Naive thymus-derived CD4-positive, alpha-beta T cell (primary cell): ENCODE data around the gene IPO9. TPM values are rescaled to one million over a fixed set of nuclear protein-coding genes. Genes with fewer than 3 reads are reported as not detected.
A peak's percentile ranks its signal among the peaks of the same experiment; 100 is the strongest.

ENCODE experiments used
- ATAC-seq: fragments of 150-1000 bp; cut with Tn5 transposase; 2 replicates; pipeline ENCODE4 v1.10.0; 2021; ENCODE audit warnings: mild to moderate bottlenecking, moderate library complexity
- CTCF ChIA-PET: fragments of 350-600 bp; sonication (Branson Sonifier 250); formaldehyde crosslinking; loops from one replicate; lab custom pipeline; 2021; ENCODE audit warnings: antibody characterized with exemption; lab: Charles Lee
- POLR2A ChIA-PET: fragments of 350-600 bp; sonication (Branson Sonifier 250); formaldehyde crosslinking; loops from one replicate; lab custom pipeline; 2021; ENCODE audit warnings: antibody characterized with exemption, inconsistent platforms; lab: Charles Lee
- DNase-seq, 9 donors: peaks; one replicate each; pipeline versions ENCODE4 v3.0.0 to v3.0.0-alpha.2; 2020 to 2022; ENCODE audit warnings: mixed read lengths in 1 of 9
- H3K27ac ChIP-seq: one replicate; pipeline ENCODE4 v1.7.0; 2013; ENCODE audit warnings: mild to moderate bottlenecking, low read depth, low read length, moderate library complexity
- H3K27me3 ChIP-seq, 2 donors: one replicate each; pipeline ENCODE4 v1.7.0; 2013; ENCODE audit warnings: low read length in 2 of 2, mild to moderate bottlenecking in 2 of 2, moderate library complexity in 2 of 2; ENCODE audit not compliant: control insufficient read depth in 2 of 2, insufficient read depth in 2 of 2
- H3K36me3 ChIP-seq, 3 experiments: 1 replicate in 2 of 3; 2 replicates in 1 of 3; pipeline ENCODE4 v1.7.0; 2013; ENCODE audit warnings: low read length in 3 of 3, mild to moderate bottlenecking in 3 of 3, moderate library complexity in 1 of 3; ENCODE audit not compliant: insufficient read depth in 3 of 3, control insufficient read depth in 2 of 3
- H3K4me1 ChIP-seq, 2 donors: one replicate each; pipeline ENCODE4 v1.7.0; 2013; ENCODE audit warnings: low read length in 2 of 2, mild to moderate bottlenecking in 2 of 2, moderate library complexity in 1 of 2; ENCODE audit not compliant: control insufficient read depth in 2 of 2, insufficient read depth in 2 of 2
- H3K4me3 ChIP-seq: 2 replicates; pipeline ENCODE4 v1.7.0; 2013; ENCODE audit warnings: mild to moderate bottlenecking, low read length
- H3K9me3 ChIP-seq, 3 experiments: 1 replicate in 2 of 3; 2 replicates in 1 of 3; pipeline ENCODE4 v1.7.0; 2013; ENCODE audit warnings: low read length in 3 of 3; ENCODE audit not compliant: control insufficient read depth in 2 of 3
- H3K27ac Mint-ChIP-seq, 9 donors: one replicate each; pipeline ENCODE4 v1.8.0; 2020 to 2022; ENCODE audit warnings: mixed read lengths in 9 of 9, mild to moderate bottlenecking in 8 of 9, moderate library complexity in 5 of 9, inconsistent platforms in 2 of 9
- H3K27me3 Mint-ChIP-seq, 5 donors: one replicate each; pipeline ENCODE4 v1.8.0; 2021 to 2022; ENCODE audit warnings: mixed read lengths in 5 of 5, mild to moderate bottlenecking in 1 of 5
- H3K36me3 Mint-ChIP-seq, 5 donors: one replicate each; pipeline ENCODE4 v1.8.0; 2020 to 2022; ENCODE audit warnings: mixed read lengths in 5 of 5, mild to moderate bottlenecking in 3 of 5, inconsistent platforms in 1 of 5
- H3K4me1 Mint-ChIP-seq, 7 donors: one replicate each; pipeline ENCODE4 v1.8.0; 2020 to 2022; ENCODE audit warnings: mixed read lengths in 7 of 7, mild to moderate bottlenecking in 3 of 7, inconsistent platforms in 1 of 7
- H3K4me3 Mint-ChIP-seq, 10 donors: one replicate each; pipeline ENCODE4 v1.8.0; 2020 to 2022; ENCODE audit warnings: mild to moderate bottlenecking in 10 of 10, mixed read lengths in 10 of 10, moderate library complexity in 6 of 10, inconsistent platforms in 2 of 10
- H3K9me3 Mint-ChIP-seq, 11 donors: one replicate each; pipeline ENCODE4 v1.8.0; 2020 to 2022; ENCODE audit warnings: mixed read lengths in 11 of 11, mild to moderate bottlenecking in 4 of 11, inconsistent platforms in 1 of 11, moderate library complexity in 1 of 11
- intact Hi-C, 2 donors: fragments of 100-400 bp; cut with micrococcal nuclease; formaldehyde crosslinking; loops; one replicate each; pipeline ENCODE4 v1.15.1; 2023
- polyA plus RNA-seq, 2 donors: library from polyadenylated mRNA; unstranded; fragments of 300-500 nt; fragmentation: Illumina TruSeq; gene quantifications; one replicate each; pipeline ENCODE4 v1.2.3, GENCODE V29; 2021
- total RNA-seq, 6 experiments: library from RNA in 5 of 6; stranded (reverse) in 5 of 6; gene quantifications; 1 replicate in 5 of 6; 2 replicates in 1 of 6; pipeline ENCODE4 v1.2.3 and lab custom pipeline; 2021 to 2026

The IPO9 gene
- total and polyA plus RNA-seq, 7 experiments from 2014 or later, result 20.8 to 55.3 (median 29.8) TPM

- peaks cover 0 to 13% of the 10 kb centered on the region in 2 donors for H3K4me1 ChIP-seq
- H3K4me3 ChIP-seq, result no peak overlapping the region
- intact Hi-C loops, result no loop called here
- DNase-seq (no peak), ATAC-seq (no peak)
- ChIA-PET CTCF (interaction anchor here (1.9 kb wide), 1 partner anchor 80 kb away, joined by 11 read pairs; no protein-coding TSS in a partner anchor), POLR2A (no interaction called here)
- Mint-ChIP-seq H3K27me3 (peaks cover 30 to 48% (median 36%) of the 10 kb centered on the region in 5 donors), H3K9me3 (peaks cover 0 to 8% (median 0%) of the 10 kb centered on the region in 11 donors), H3K4me3 (no peak overlapping the region), H3K4me1 (peaks cover 5 to 24% (median 15%) of the 10 kb centered on the region in 7 donors), H3K27ac (no peak overlapping the region), H3K36me3 (no peaks in the 10 kb centered on the region)
- H3K27ac ChIP-seq, result no peak overlapping the region
- H3K9me3 ChIP-seq, result no peaks in the 10 kb centered on the region
- peaks cover 0 to 6% of the 10 kb centered on the region in 2 donors for H3K27me3 ChIP-seq
- no peaks in the 10 kb centered on the region for H3K36me3 ChIP-seq
Measured at GRCh38 chr1:201892211-201892610, 63.3 kb downstream of the IPO9 start.

- Mint-ChIP-seq H3K4me1 (peaks cover 5 to 19% (median 12%) of the 10 kb centered on the region in 7 donors), H3K27ac (no peak overlapping the region), H3K9me3 (peaks cover 0 to 6% (median 0%) of the 10 kb centered on the region in 11 donors), H3K27me3 (peaks cover 25 to 40% (median 30%) of the 10 kb centered on the region in 5 donors), H3K4me3 (no peak overlapping the region), H3K36me3 (no peaks in the 10 kb centered on the region)
- Histone ChIP-seq H3K9me3 (no peaks in the 10 kb centered on the region), H3K4me3 (no peak overlapping the region), H3K4me1 (peaks cover 0 to 13% of the 10 kb centered on the region in 2 donors), H3K27me3 (no peaks in the 10 kb centered on the region), H3K27ac (no peak overlapping the region), H3K36me3 (no peaks in the 10 kb centered on the region)
- DNase-seq, result no peak
- ATAC-seq, result no peak
- CTCF ChIA-PET, result interaction anchor here (1.3 to 1.8 kb wide), 2 partner anchors 9 to 80 kb away, joined by 6 to 7 read pairs; no protein-coding TSS in a partner anchor
- intact Hi-C loops, result no loop called here
- POLR2A ChIA-PET, result no interaction called here
Measured at GRCh38 chr1:201893431-201893830, 64.5 kb downstream of the IPO9 start.

- peaks cover 20 to 37% (median 30%) of the 10 kb centered on the region in 5 donors for H3K27me3 Mint-ChIP-seq
- no peaks in the 10 kb centered on the region for H3K36me3 ChIP-seq
- H3K9me3 ChIP-seq, result no peaks in the 10 kb centered on the region
- intact Hi-C loops, result no loop called here
- peaks cover 0 to 8% of the 10 kb centered on the region in 2 donors for H3K4me1 ChIP-seq
- no peaks in the 10 kb centered on the region for H3K36me3 Mint-ChIP-seq
- H3K27ac Mint-ChIP-seq, result no peak overlapping the region
- no peak overlapping the region for H3K4me3 Mint-ChIP-seq
- DNase-seq (no peak), ATAC-seq (no peak)
- ChIA-PET POLR2A (interaction anchor here (0.6 kb wide), 1 partner anchor 30 kb away, joined by 3 read pairs; no protein-coding TSS in a partner anchor), CTCF (interaction anchor here (1.3 to 2.2 kb wide), 5 partner anchors 8 to 87 kb away, joined by 3 to 12 read pairs (median 6); no protein-coding TSS in a partner anchor)
- H3K27ac ChIP-seq, result no peak overlapping the region
- H3K4me3 ChIP-seq, result no peak overlapping the region
- H3K9me3 Mint-ChIP-seq, result peaks cover 0 to 6% (median 0%) of the 10 kb centered on the region in 11 donors
- peaks cover 3 to 18% (median 9%) of the 10 kb centered on the region in 7 donors for H3K4me1 Mint-ChIP-seq
- no peaks in the 10 kb centered on the region for H3K27me3 ChIP-seq
Measured at GRCh38 chr1:201894343-201895119, 65.6 kb downstream of the IPO9 start.

- Mint-ChIP-seq H3K4me1 (peaks cover 0 to 16% (median 6%) of the 10 kb centered on the region in 7 donors), H3K27ac (no peak overlapping the region), H3K27me3 (peaks cover 18 to 38% (median 32%) of the 10 kb centered on the region in 5 donors), H3K9me3 (peaks cover 0 to 4% (median 0%) of the 10 kb centered on the region in 11 donors), H3K4me3 (no peak overlapping the region), H3K36me3 (no peaks in the 10 kb centered on the region)
- DNase-seq, result no peak
- Histone ChIP-seq H3K27me3 (no peaks in the 10 kb centered on the region), H3K9me3 (no peaks in the 10 kb centered on the region), H3K4me3 (no peak overlapping the region), H3K4me1 (peaks cover 0 to 8% of the 10 kb centered on the region in 2 donors), H3K27ac (no peak overlapping the region), H3K36me3 (no peaks in the 10 kb centered on the region)
- CTCF ChIA-PET, result interaction anchor here (1.0 to 2.2 kb wide), 11 partner anchors 8 to 240 kb away, joined by 3 to 21 read pairs (median 4); no protein-coding TSS in a partner anchor
- POLR2A ChIA-PET, result no interaction called here
- no peak for ATAC-seq
- intact Hi-C loops, result no loop called here
Measured at GRCh38 chr1:201895120-201895665, 66.2 kb downstream of the IPO9 start.

- Mint-ChIP-seq H3K27me3 (peaks cover 12 to 34% (median 25%) of the 10 kb centered on the region in 5 donors), H3K9me3 (peaks cover 0 to 4% (median 0%) of the 10 kb centered on the region in 11 donors), H3K4me3 (peak overlapping the region in 9 of 10 donors; percentile 5 to 73 (median 60)), H3K27ac (peak overlapping the region in 7 of 9 donors; percentile 10 to 86 (median 59)), H3K4me1 (peaks cover 0 to 16% (median 6%) of the 10 kb centered on the region in 7 donors), H3K36me3 (no peaks in the 10 kb centered on the region)
- POLR2A ChIA-PET, result interaction anchor here (0.6 to 0.7 kb wide), 3 partner anchors 58 to 66 kb away, joined by 3 to 10 read pairs (median 3); partner anchors contain the start of gene TIMM17A
- H3K4me1 ChIP-seq, result peaks cover 0 to 8% of the 10 kb centered on the region in 2 donors
- DNase-seq (peak; percentile 54 to 86 (median 73)), ATAC-seq (peak; percentile 93)
- H3K36me3 ChIP-seq, result no peaks in the 10 kb centered on the region
- no peaks in the 10 kb centered on the region for H3K27me3 ChIP-seq
- no peak overlapping the region for H3K4me3 ChIP-seq
- CTCF ChIA-PET, result interaction anchor here (0.7 to 2.2 kb wide), 14 partner anchors 9 to 239 kb away, joined by 3 to 21 read pairs (median 4); partner anchors contain the start of gene TIMM17A
- intact Hi-C loops, result loop anchor here (1.0 to 2.0 kb wide), 5 partner anchors 17 to 239 kb away; partner anchors contain the start of gene TIMM17A (in 1 of the 2)
- no peaks in the 10 kb centered on the region for H3K9me3 ChIP-seq
- H3K27ac ChIP-seq, result no peak overlapping the region
Measured at GRCh38 chr1:201895913-201896807, 67.2 kb downstream of the IPO9 start.
